K562 (cell line): ENCODE measurements around the gene BNC2. TPM values are rescaled to one million over a fixed set of nuclear protein-coding genes. Genes with fewer than 3 reads are reported as not detected.

Experiments used
- ATAC-seq: fragments of 200-7000 bp; cut with Tn5 transposase; 3 replicates; pipeline ENCODE4 v1.9.1; 2020; ENCODE audit warnings: moderate library complexity
- BruUV-seq: library from RNA; stranded (reverse); fragments of 400-500 nt; replicated peaks from 2 replicates; lab custom pipeline; 2021; lab: Mats Ljungman, UMichigan
- CTCF ChIA-PET: fragments of 300-600 bp; formaldehyde crosslinking; extraction: SDS; loops from one replicate; lab custom pipeline; 2021; ENCODE audit warnings: low intra/inter-chr PET ratio; lab: Yijun Ruan, JAX
- POLR2A ChIA-PET: fragments of 300-600, 350-650 bp; sonication (Branson Sonifier 250); formaldehyde crosslinking; extraction: SDS; loops from one replicate; lab custom pipeline; 2021; ENCODE audit warnings: antibody characterized with exemption, inconsistent platforms; lab: Yijun Ruan, JAX
- DNase-seq, 4 experiments: peaks; one replicate each; pipeline versions ENCODE4 v3.0.0 to v3.0.0-alpha.2; 2011 to 2018; ENCODE audit warnings: low spot score in 3 of 4, mixed read lengths in 3 of 4; ENCODE audit errors: extremely low read depth in 1 of 4
- FAIRE-seq: peaks from 2 replicates; lab custom pipeline; 2011; peaks lifted over from hg19 to GRCh38; lab: Jason Lieb, UNC
- H2AFZ ChIP-seq: 2 replicates; pipeline ENCODE4 v1.6.0; 2011; ENCODE audit warnings: low read depth, low read length, control low read depth, inconsistent platforms
- H3K27ac ChIP-seq: fragments of 200-600 bp; 3 replicates; pipeline ENCODE4 v1.8.0; 2011; ENCODE audit warnings: low read depth, mild to moderate bottlenecking, control low read depth, inconsistent platforms, low read length, moderate library complexity, mixed read lengths; ENCODE audit errors: extremely low read depth
- H3K27me3 ChIP-seq, 2 experiments: fragments of 300-600 bp in 1 of 2; 2 replicates in 1 of 2; 3 replicates in 1 of 2; pipeline versions ENCODE4 v1.6.0 to v1.8.0; 2011; ENCODE audit warnings: inconsistent platforms in 2 of 2, low read length in 2 of 2, mild to moderate bottlenecking in 1 of 2, mixed read lengths in 1 of 2, moderate library complexity in 1 of 2; ENCODE audit not compliant: control insufficient read depth in 2 of 2, insufficient read depth in 2 of 2
- H3K36me3 ChIP-seq: fragments of 300-600 bp; 3 replicates; pipeline ENCODE4 v1.8.0; 2011; ENCODE audit warnings: mild to moderate bottlenecking, low read length, inconsistent platforms; ENCODE audit not compliant: control insufficient read depth, insufficient read depth
- H3K4me1 ChIP-seq, 2 experiments: fragments of 200-600 bp in 1 of 2; replicated peaks in 1 of 2; 2 replicates in 1 of 2; 3 replicates in 1 of 2; pipeline versions ENCODE4 v1.5.1 to v1.8.0; 2011; ENCODE audit warnings: inconsistent platforms in 2 of 2, low read length in 2 of 2, mild to moderate bottlenecking in 1 of 2, mixed read lengths in 1 of 2, moderate library complexity in 1 of 2; ENCODE audit not compliant: control insufficient read depth in 2 of 2, insufficient read depth in 2 of 2
- H3K4me2 ChIP-seq: 2 replicates; pipeline ENCODE4 v1.6.1; 2011; ENCODE audit warnings: low read length, control low read depth, inconsistent platforms, mixed read lengths; ENCODE audit not compliant: insufficient read depth
- H3K4me3 ChIP-seq: fragments of 200-600 bp; sonication (generic), shearing (Covaris generic); 2 replicates; pipeline ENCODE4 v1.5.1; 2016; ENCODE audit warnings: control low read depth, inconsistent platforms
- H3K79me2 ChIP-seq: fragments of 200-600 bp; 3 replicates; pipeline ENCODE4 v1.8.0; 2011; ENCODE audit warnings: low read length, inconsistent platforms; ENCODE audit not compliant: control insufficient read depth, insufficient read depth
- H3K9ac ChIP-seq, 2 experiments: 2 replicates each; pipeline versions ENCODE4 v1.6.0 to v1.6.1; 2011; ENCODE audit warnings: low read depth in 2 of 2, low read length in 2 of 2, control low read depth in 1 of 2, inconsistent platforms in 1 of 2, mild to moderate bottlenecking in 1 of 2, mixed read lengths in 1 of 2; ENCODE audit not compliant: insufficient read depth in 1 of 2
- H3K9me1 ChIP-seq: one replicate; pipeline ENCODE4 v1.6.0; 2011; ENCODE audit warnings: inconsistent platforms, mild to moderate bottlenecking, low read length, moderate library complexity; ENCODE audit not compliant: control insufficient read depth, insufficient read depth
- H3K9me3 ChIP-seq: replicated peaks from 2 replicates; pipeline ENCODE4 v1.5.1; 2011; ENCODE audit warnings: low read depth, low read length, inconsistent platforms; ENCODE audit not compliant: control insufficient read depth, insufficient read depth
- H4K20me1 ChIP-seq: replicated peaks from 2 replicates; pipeline ENCODE4 v1.6.1; 2011; ENCODE audit warnings: low read length, inconsistent platforms, mixed read lengths; ENCODE audit not compliant: control insufficient read depth, insufficient read depth
- ARID2 ChIP-seq: fragments of 450-650 bp; IDR thresholded peaks from 2 replicates; pipeline ENCODE4 v1.6.1; 2017; ENCODE audit warnings: antibody characterized with exemption, mild to moderate bottlenecking
- ETV6 ChIP-seq, 3 experiments: fragments of 150-350 bp in 1 of 3; sonication (generic) in 1 of 3; formaldehyde crosslinking in 1 of 3; IDR thresholded peaks; 2 replicates each; pipeline versions ENCODE4 v1.6.1 to v1.8.0; 2014 to 2022; ENCODE audit warnings: borderline replicate concordance in 2 of 3, low read depth in 2 of 3, antibody characterized with exemption in 1 of 3, low read length in 1 of 3, mild to moderate bottlenecking in 1 of 3, missing genetic modification reagents in 1 of 3
- HEY1 ChIP-seq: fragments of 250-450 bp; sonication (Bioruptor Pico); IDR thresholded peaks from 2 replicates; pipeline ENCODE4 v1.5.0; 2020; ENCODE audit warnings: mild to moderate bottlenecking, moderate library complexity, borderline replicate concordance
- NCOA1 ChIP-seq: fragments of 450-650 bp; IDR thresholded peaks from 2 replicates; pipeline ENCODE4 v1.6.1; 2016; ENCODE audit warnings: low read depth
- NR0B1 ChIP-seq: fragments of 450-650 bp; IDR thresholded peaks from one replicate; pipeline ENCODE4 v1.6.1; 2018; ENCODE audit warnings: mild to moderate bottlenecking, moderate library complexity; ENCODE audit not compliant: partially characterized antibody
- PTTG1 ChIP-seq: fragments of 450-650 bp; IDR thresholded peaks from 2 replicates; pipeline ENCODE4 v1.6.1; 2016; ENCODE audit warnings: low read depth, mild to moderate bottlenecking, missing genetic modification characterization, missing compliant biosample characterization
- SETDB1 ChIP-seq: IDR thresholded peaks from one replicate; pipeline ENCODE4 v1.6.1; 2012; ENCODE audit warnings: low read length, control low read depth, inconsistent platforms
- ZNF274 ChIP-seq: IDR thresholded peaks from 2 replicates; pipeline ENCODE4 v1.6.1; 2011; ENCODE audit warnings: low read depth, mild to moderate bottlenecking, low read length, moderate library complexity, borderline replicate concordance
- ZNF354B ChIP-seq: fragments of 250-450 bp; sonication (Bioruptor Pico); IDR thresholded peaks from 2 replicates; pipeline ENCODE4 v1.4.0; 2020
- WGBS: fragments of 100-300 bp; shearing (Covaris generic); methylation state at CpG from one replicate; pipeline ENCODE4 v1.1.6; 2016; ENCODE audit warnings: low coverage, mixed read lengths; ENCODE audit not compliant: insufficient coverage; ENCODE audit errors: missing lambda C conversion rate; 5-methylcytosine and 5-hydroxymethylcytosine counted together
- in situ Hi-C: fragments of 300-500 bp; cut with MboI; formaldehyde crosslinking; loops from 4 replicates; pipeline ENCODE4 v1.15.0; 2018; ENCODE audit warnings: inconsistent platforms, mixed read lengths
- intact Hi-C: fragments of 100-400 bp; cut with micrococcal nuclease; formaldehyde crosslinking; loops from 2 replicates; pipeline ENCODE4 v1.14.2; 2022
- polyA plus RNA-seq, 8 experiments: library from polyadenylated mRNA; depleted of rRNA in 4 of 8; stranded (reverse) in 5 of 8; unstranded in 3 of 8; fragments of >200 nt; fragmentation: Nextera tagmentation in 2 of 8; fragmentation: Illumina TruSeq in 1 of 8; extraction: Ambion mirVana in 2 of 8; extraction: Trizol in 1 of 8; gene quantifications; 2 replicates each; pipeline versions ENCODE4 v1.2.1 to v1.2.3, GENCODE V29; 2011 to 2014; ENCODE audit warnings: inconsistent platforms in 1 of 8, missing spikeins in 1 of 8
- total RNA-seq, 7 experiments: library from RNA; depleted of rRNA in 6 of 7; stranded (reverse); fragments of >200 nt in 6 of 7; fragmentation: Illumina TruSeq in 2 of 7; extraction: Trizol in 2 of 7; gene quantifications; 2 replicates each; pipeline versions ENCODE4 v1.2.1 to v1.2.3, GENCODE V29; 2011 to 2021; ENCODE audit warnings: low replicate concordance in 1 of 7

Gene BNC2
- total and polyA plus RNA-seq, 9 of the 15 experiments (the other 6 are each of a cell fraction or from before 2014, with no cell fraction given): not detected

GRCh38 chr9:16618524-16618923 lies 251.9 kb downstream of the BNC2 start:
- H3K4me3 ChIP-seq: no peak overlapping the region
- no peaks in the 10 kb centered on the region for H3K36me3 ChIP-seq
- H3K4me2 ChIP-seq: no peak overlapping the region
- H3K9me3 ChIP-seq: no peaks in the 10 kb centered on the region
- no peak overlapping the region for H3K27ac ChIP-seq
- H3K79me2 ChIP-seq: no peaks in the 10 kb centered on the region
- WGBS: 0% methylated on average over 3 of the region's 3 CpGs
- no peaks in the 10 kb centered on the region for H4K20me1 ChIP-seq
- H3K9ac ChIP-seq: no peak overlapping the region
- ChIA-PET POLR2A (no interaction called here), CTCF (no interaction called here)
- DNase-seq: no peak
- intact Hi-C loops (no loop called here), in situ Hi-C loops (no loop called here)
- no peak for FAIRE-seq
- no peaks in the 10 kb centered on the region for H3K9me1 ChIP-seq
- TF ChIP-seq ZNF274: no peak
- TF ChIP-seq HEY1 (CRISPR knock-in tag): no peak
- no peak for TF ChIP-seq PTTG1
- TF ChIP-seq NCOA1: no peak
- TF ChIP-seq ZNF354B (CRISPR knock-in tag): no peak
- no peak for TF ChIP-seq ARID2
- TF ChIP-seq ETV6 (IDR thresholded peaks at IDR 0.05; ENCODE audit: borderline replicate concordance in 1 of 2, low read depth in 2 of 2, low read length in 1 of 2): no peak
- no peak for TF ChIP-seq ETV6 (CRISPR knock-in tag; IDR thresholded peaks at IDR 0.05; ENCODE audit: borderline replicate concordance)
- TF ChIP-seq NR0B1: no peak
- no peak for TF ChIP-seq SETDB1
- no peaks in the 10 kb centered on the region for H3K4me1 ChIP-seq
- no peak overlapping the region for H2AFZ ChIP-seq
- no TSS peak for BruUV-seq
- no peak for ATAC-seq
- H3K27me3 ChIP-seq: no peaks in the 10 kb centered on the region
